HCT116 (cell line): Measurements from ENCODE around the gene CEACAM18. TPM values are rescaled to one million over a fixed set of nuclear protein-coding genes. Genes with fewer than 3 reads are reported as not detected.

Source experiments
- ATAC-seq: fragments of 200-7000 bp; cut with Tn5 transposase; 2 replicates; pipeline ENCODE4 v1.9.1; 2020; ENCODE audit warnings: mild to moderate bottlenecking, moderate library complexity
- BruUV-seq: library from RNA; stranded (reverse); fragments of 400-500 nt; replicated peaks from 2 replicates; lab custom pipeline; 2021; lab: Mats Ljungman, UMichigan
- CTCF ChIA-PET: fragments of 300-600 bp; sonication (Branson Sonifier 250); formaldehyde crosslinking; loops from one replicate; lab custom pipeline; 2021; ENCODE audit warnings: antibody characterized with exemption; lab: Charles Lee
- POLR2A ChIA-PET: fragments of 300-600, 350-600 bp; sonication (Branson Sonifier 250); formaldehyde crosslinking; loops from one replicate; lab custom pipeline; 2021; ENCODE audit warnings: antibody characterized with exemption; lab: Charles Lee
- RAD21 ChIA-PET, 2 experiments: fragments of 300-600 bp; sonication (Branson Sonifier 250); formaldehyde crosslinking; loops; one replicate each; lab custom pipeline; 2023; ENCODE audit warnings: low total read pairs in 2 of 2; ENCODE audit not compliant: uncharacterized antibody in 2 of 2, unreplicated experiment in 2 of 2, low non-redundant PET in 1 of 2; lab: Charles Lee
- DNase-seq: peaks from one replicate; pipeline ENCODE4 v3.0.0-alpha.2; 2010; ENCODE audit warnings: low read depth, low spot score
- H2AFZ ChIP-seq: fragments of 200-600 bp; shearing (Covaris generic), sonication (generic); 2 replicates; pipeline ENCODE4 v1.6.1; 2017; ENCODE audit warnings: low read depth, mixed run types, mixed read lengths, antibody characterized with exemption, low read length; ENCODE audit not compliant: poor library complexity, severe bottlenecking
- H3K27ac ChIP-seq: 2 replicates; pipeline ENCODE4 v1.5.1; 2012; ENCODE audit warnings: low read depth, low read length
- H3K27me3 ChIP-seq: fragments of 200-600 bp; sonication (generic); 2 replicates; pipeline ENCODE4 v1.6.1; 2016; ENCODE audit warnings: mixed run types, low read length, mixed read lengths; ENCODE audit not compliant: insufficient read depth
- H3K36me3 ChIP-seq, 2 experiments: fragments of 200-500 bp in 1 of 2; fragments of 200-600 bp in 1 of 2; sonication (Bioruptor generic) in 1 of 2; sonication (generic) in 1 of 2; 2 replicates each; pipeline versions ENCODE4 v1.5.1 to v1.6.1; 2014 to 2016; ENCODE audit warnings: low read length in 2 of 2, inconsistent platforms in 1 of 2, mixed read lengths in 1 of 2, mixed run types in 1 of 2; ENCODE audit not compliant: insufficient read depth in 2 of 2, control insufficient read depth in 1 of 2
- H3K4me1 ChIP-seq, 2 experiments: fragments of 200-600 bp in 1 of 2; sonication (generic) in 1 of 2; 2 replicates each; pipeline versions ENCODE4 v1.5.1 to v1.6.1; 2012 to 2017; ENCODE audit warnings: low read length in 2 of 2, inconsistent platforms in 1 of 2, mild to moderate bottlenecking in 1 of 2, mixed read lengths in 1 of 2, mixed run types in 1 of 2, moderate library complexity in 1 of 2; ENCODE audit not compliant: insufficient read depth in 2 of 2, control insufficient read depth in 1 of 2
- H3K4me2 ChIP-seq: fragments of 200-600 bp; sonication (generic); 2 replicates; pipeline ENCODE4 v1.6.1; 2017; ENCODE audit warnings: mixed run types, low read length, mixed read lengths
- H3K4me3 ChIP-seq, 2 experiments: fragments of 200-600 bp in 1 of 2; sonication (generic) in 1 of 2; replicated peaks in 1 of 2; 2 replicates each; pipeline ENCODE4 v1.5.1; 2011 to 2016; ENCODE audit warnings: low read length in 2 of 2, control low read depth in 1 of 2, low read depth in 1 of 2, mild to moderate bottlenecking in 1 of 2, mixed read lengths in 1 of 2, mixed run types in 1 of 2
- H3K79me2 ChIP-seq: fragments of 200-600 bp; sonication (generic); 2 replicates; pipeline ENCODE4 v1.6.1; 2017; ENCODE audit warnings: mild to moderate bottlenecking, mixed run types, low read length, moderate library complexity, mixed read lengths; ENCODE audit not compliant: insufficient read depth
- H3K9ac ChIP-seq: fragments of 200-600 bp; sonication (generic); 2 replicates; pipeline ENCODE4 v1.6.1; 2016; ENCODE audit warnings: low read length, mixed read lengths
- H3K9me2 ChIP-seq: fragments of 200-600 bp; sonication (generic), shearing (Covaris generic); 2 replicates; pipeline ENCODE4 v1.6.1; 2017; ENCODE audit warnings: mixed run types, mild to moderate bottlenecking, moderate library complexity; ENCODE audit not compliant: insufficient read depth
- H3K9me3 ChIP-seq, 2 experiments: fragments of 200-500 bp in 1 of 2; fragments of 200-600 bp in 1 of 2; sonication (Bioruptor generic) in 1 of 2; sonication (generic) in 1 of 2; 2 replicates each; pipeline ENCODE4 v1.6.1; 2014 to 2017; ENCODE audit warnings: low read length in 2 of 2, mixed read lengths in 2 of 2, inconsistent platforms in 1 of 2, low read depth in 1 of 2, mild to moderate bottlenecking in 1 of 2, mixed run types in 1 of 2, moderate library complexity in 1 of 2; ENCODE audit not compliant: control insufficient read depth in 1 of 2, insufficient read depth in 1 of 2
- H4K20me1 ChIP-seq: fragments of 200-600 bp; sonication (generic), shearing (Covaris generic); 2 replicates; pipeline ENCODE4 v1.6.1; 2017; ENCODE audit warnings: mixed run types, mild to moderate bottlenecking, moderate library complexity; ENCODE audit not compliant: insufficient read depth
- CBX3 ChIP-seq: IDR thresholded peaks from 2 replicates; pipeline ENCODE4 v1.6.1; 2012; ENCODE audit warnings: low read depth
- EZH2 ChIP-seq: fragments of 200-600 bp; sonication (generic); IDR thresholded peaks from 2 replicates; pipeline ENCODE4 v1.6.1; 2017; ENCODE audit warnings: antibody characterized with exemption, mixed run types
- EZH2phosphoT487 ChIP-seq: fragments of 200-600 bp; IDR thresholded peaks from 2 replicates; pipeline ENCODE4 v1.6.1; 2018; ENCODE audit warnings: antibody characterized with exemption, borderline replicate concordance
- JUND ChIP-seq: IDR thresholded peaks from 2 replicates; pipeline ENCODE4 v1.6.1; 2012
- POLR2A ChIP-seq: IDR thresholded peaks from 2 replicates; pipeline ENCODE4 v1.7.0; 2011; ENCODE audit warnings: borderline replicate concordance; ENCODE audit not compliant: insufficient read depth, insufficient read length; ENCODE audit errors: extremely low read depth
- POLR2AphosphoS5 ChIP-seq: IDR thresholded peaks from 2 replicates; pipeline ENCODE4 v1.6.1; 2011; ENCODE audit warnings: mild to moderate bottlenecking, low read depth, low read length, moderate library complexity
- SIN3A ChIP-seq: IDR thresholded peaks from 2 replicates; pipeline ENCODE4 v1.6.1; 2012; ENCODE audit warnings: low read depth
- SRF ChIP-seq: IDR thresholded peaks from 2 replicates; pipeline ENCODE4 v1.6.1; 2012; ENCODE audit warnings: low read depth
- TCF7L2 ChIP-seq: IDR thresholded peaks from 2 replicates; pipeline ENCODE4 v1.7.0; 2011; ENCODE audit warnings: borderline replicate concordance, inconsistent platforms; ENCODE audit not compliant: insufficient read depth, insufficient read length; ENCODE audit errors: extremely low read depth
- YY1 ChIP-seq: IDR thresholded peaks from 2 replicates; pipeline ENCODE4 v1.6.1; 2011; ENCODE audit warnings: low read length, low read depth, moderate library complexity, mild to moderate bottlenecking; ENCODE audit not compliant: insufficient replicate concordance; ENCODE audit errors: extremely low read depth
- ZFX ChIP-seq: fragments of 450-650 bp; IDR thresholded peaks from 2 replicates; pipeline ENCODE4 v1.6.1; 2017
- ZNF274 ChIP-seq: fragments of 200-500 bp; sonication (Bioruptor generic); IDR thresholded peaks from 2 replicates; pipeline ENCODE4 v1.6.1; 2014; ENCODE audit warnings: mild to moderate bottlenecking, low read depth, low read length, inconsistent platforms
- intact Hi-C: fragments of 100-400 bp; cut with micrococcal nuclease; formaldehyde crosslinking; loops from 2 replicates; pipeline ENCODE4 v1.10.0; 2022
- total RNA-seq: library from RNA; stranded (reverse); gene quantifications from one replicate; pipeline ENCODE4 v1.2.1, GENCODE V29; 2021; ENCODE audit not compliant: unreplicated experiment
- TF ChIP-seq, protein P1 (sequence below): IDR thresholded peaks from 2 replicates; pipeline ENCODE4 v1.6.1; 2012; ENCODE audit warnings: low read depth
- TF ChIP-seq, protein P2 (sequence below): IDR thresholded peaks from 2 replicates; pipeline ENCODE4 v1.6.1; 2012

The CEACAM18 gene
- total RNA-seq, 1 experiment from 2014 or later, result not detected

DNA sequence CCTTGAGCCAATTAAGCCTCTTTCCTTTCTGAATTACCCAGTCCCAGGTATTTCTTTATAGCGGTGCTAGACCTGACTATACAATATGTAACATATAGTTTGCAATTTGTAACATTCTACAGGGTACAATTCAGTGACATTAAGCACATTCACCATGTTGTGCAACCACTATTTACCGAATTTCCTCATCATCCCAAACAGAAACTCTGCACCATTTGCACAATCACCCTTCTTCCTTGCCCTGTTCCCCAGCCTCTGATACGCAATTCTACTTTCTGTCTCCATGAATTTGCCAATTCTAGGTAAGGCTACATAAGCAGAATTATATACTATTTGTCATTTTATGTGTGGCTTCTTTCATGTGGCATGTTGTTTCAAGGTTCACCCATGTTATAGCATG is 47.2 kb upstream of the CEACAM18 start (continued):
- TF ChIP-seq, protein P1, sequence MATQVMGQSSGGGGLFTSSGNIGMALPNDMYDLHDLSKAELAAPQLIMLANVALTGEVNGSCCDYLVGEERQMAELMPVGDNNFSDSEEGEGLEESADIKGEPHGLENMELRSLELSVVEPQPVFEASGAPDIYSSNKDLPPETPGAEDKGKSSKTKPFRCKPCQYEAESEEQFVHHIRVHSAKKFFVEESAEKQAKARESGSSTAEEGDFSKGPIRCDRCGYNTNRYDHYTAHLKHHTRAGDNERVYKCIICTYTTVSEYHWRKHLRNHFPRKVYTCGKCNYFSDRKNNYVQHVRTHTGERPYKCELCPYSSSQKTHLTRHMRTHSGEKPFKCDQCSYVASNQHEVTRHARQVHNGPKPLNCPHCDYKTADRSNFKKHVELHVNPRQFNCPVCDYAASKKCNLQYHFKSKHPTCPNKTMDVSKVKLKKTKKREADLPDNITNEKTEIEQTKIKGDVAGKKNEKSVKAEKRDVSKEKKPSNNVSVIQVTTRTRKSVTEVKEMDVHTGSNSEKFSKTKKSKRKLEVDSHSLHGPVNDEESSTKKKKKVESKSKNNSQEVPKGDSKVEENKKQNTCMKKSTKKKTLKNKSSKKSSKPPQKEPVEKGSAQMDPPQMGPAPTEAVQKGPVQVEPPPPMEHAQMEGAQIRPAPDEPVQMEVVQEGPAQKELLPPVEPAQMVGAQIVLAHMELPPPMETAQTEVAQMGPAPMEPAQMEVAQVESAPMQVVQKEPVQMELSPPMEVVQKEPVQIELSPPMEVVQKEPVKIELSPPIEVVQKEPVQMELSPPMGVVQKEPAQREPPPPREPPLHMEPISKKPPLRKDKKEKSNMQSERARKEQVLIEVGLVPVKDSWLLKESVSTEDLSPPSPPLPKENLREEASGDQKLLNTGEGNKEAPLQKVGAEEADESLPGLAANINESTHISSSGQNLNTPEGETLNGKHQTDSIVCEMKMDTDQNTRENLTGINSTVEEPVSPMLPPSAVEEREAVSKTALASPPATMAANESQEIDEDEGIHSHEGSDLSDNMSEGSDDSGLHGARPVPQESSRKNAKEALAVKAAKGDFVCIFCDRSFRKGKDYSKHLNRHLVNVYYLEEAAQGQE, result no peak
- TF ChIP-seq, protein P2, sequence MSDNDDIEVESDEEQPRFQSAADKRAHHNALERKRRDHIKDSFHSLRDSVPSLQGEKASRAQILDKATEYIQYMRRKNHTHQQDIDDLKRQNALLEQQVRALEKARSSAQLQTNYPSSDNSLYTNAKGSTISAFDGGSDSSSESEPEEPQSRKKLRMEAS, result no peak
- TF ChIP-seq JUND (no peak), SIN3A (no peak), ZNF274 (no peak), POLR2A (no peak), ZFX (no peak), TCF7L2 (no peak), EZH2phosphoT487 (no peak), EZH2 (no peak), YY1 (no peak), POLR2AphosphoS5 (no peak)
- TF ChIP-seq, all 23 proteins: peak for 0

- Histone ChIP-seq H2AFZ (no peak overlapping the region), H3K27me3 (peaks cover 49% of the 10 kb centered on the region), H3K4me1 (no peaks in the 10 kb centered on the region), H3K36me3 (no peaks in the 10 kb centered on the region), H3K4me3 (no peak overlapping the region), H3K9ac (no peak overlapping the region), H3K79me2 (no peaks in the 10 kb centered on the region), H3K9me2 (no peaks in the 10 kb centered on the region), H3K27ac (no peak overlapping the region)
- CTCF ChIA-PET, result interaction anchor here (1.3 kb wide), 1 partner anchor 11 kb away, joined by 5 read pairs; no protein-coding TSS in a partner anchor
- intact Hi-C loops, result no loop called here
- no TSS peak for BruUV-seq
- POLR2A ChIA-PET, result no interaction called here
- ATAC-seq, result no peak
- TF ChIP-seq SRF (no peak), POLR2AphosphoS5 (no peak), CBX3 (no peak)
- TF ChIP-seq, all 23 proteins: peak for 0
- DNase-seq, result no peak
- Histone ChIP-seq H4K20me1 (no peaks in the 10 kb centered on the region), H3K9me3 (no peaks in the 10 kb centered on the region), H3K4me2 (no peak overlapping the region)
- RAD21 ChIA-PET, result no interaction called here
Measured at GRCh38 chr19:51433043-51433442, 45.3 kb upstream of the CEACAM18 start.
